HEK293 (cell line): ENCODE results near the gene PRPF6.

ENCODE experiments used
- CTCF ChIA-PET: fragments of 350-600 bp; formaldehyde crosslinking; extraction: SDS; loops from one replicate; lab custom pipeline; 2021; ENCODE audit warnings: antibody characterized with exemption; lab: Yijun Ruan, JAX
- POLR2A ChIA-PET: fragments of 300-600 bp; formaldehyde crosslinking; extraction: SDS; loops from one replicate; lab custom pipeline; 2020; ENCODE audit warnings: antibody characterized with exemption, inconsistent platforms; lab: Yijun Ruan, JAX
- H3K27ac ChIP-seq: fragments of 200-500 bp; sonication (Bioruptor generic); 2 replicates; pipeline ENCODE4 v1.5.1; 2014; ENCODE audit warnings: low read depth, low read length, control low read depth, inconsistent platforms; ENCODE audit errors: extremely low read depth
- H3K36me3 ChIP-seq, 2 experiments: fragments of 200-500 bp in 1 of 2; sonication (Bioruptor generic) in 1 of 2; 1 replicate in 1 of 2; 2 replicates in 1 of 2; pipeline ENCODE4 v1.5.1; 2014 to 2017; ENCODE audit warnings: inconsistent platforms in 2 of 2, low read length in 2 of 2; ENCODE audit not compliant: control insufficient read depth in 2 of 2, insufficient read depth in 1 of 2
- H3K4me1 ChIP-seq: fragments of 200-500 bp; sonication (Bioruptor generic); 2 replicates; pipeline ENCODE4 v1.5.1; 2014; ENCODE audit warnings: mild to moderate bottlenecking, low read length, inconsistent platforms; ENCODE audit not compliant: control insufficient read depth, insufficient read depth
- H3K4me3 ChIP-seq: 2 replicates; pipeline ENCODE4 v1.5.1; 2011; ENCODE audit warnings: low read depth, mild to moderate bottlenecking, control low read depth, low read length, moderate library complexity
- H3K9me3 ChIP-seq: fragments of 200-500 bp; sonication (Bioruptor generic); 2 replicates; pipeline ENCODE4 v1.5.1; 2014; ENCODE audit warnings: low read depth, low read length, inconsistent platforms; ENCODE audit not compliant: control insufficient read depth, insufficient read depth
- RBAK ChIP-seq: fragments of 450-650 bp; formaldehyde crosslinking; IDR thresholded peaks from 2 replicates; pipeline ENCODE4 v1.5.1; 2016; ENCODE audit warnings: missing biosample characterization, missing genetic modification characterization
- ZBTB11 ChIP-seq: fragments of 450-650 bp; formaldehyde crosslinking; conservative IDR thresholded peaks from 2 replicates; pipeline ENCODE4 v1.5.1; 2016; ENCODE audit warnings: low read depth, missing biosample characterization, missing genetic modification characterization
- ZBTB48 ChIP-seq: fragments of 450-650 bp; formaldehyde crosslinking; IDR thresholded peaks from 2 replicates; pipeline ENCODE4 v1.5.1; 2016; ENCODE audit warnings: missing biosample characterization, missing genetic modification characterization
- ZFP69B ChIP-seq: fragments of 450-650 bp; formaldehyde crosslinking; IDR thresholded peaks from 2 replicates; pipeline ENCODE4 v1.5.1; 2016; ENCODE audit warnings: missing biosample characterization, missing genetic modification characterization
- ZNF121 ChIP-seq: fragments of 450-650 bp; formaldehyde crosslinking; IDR thresholded peaks from 2 replicates; pipeline ENCODE4 v1.5.1; 2016; ENCODE audit warnings: missing biosample characterization, missing genetic modification characterization
- ZNF132 ChIP-seq: fragments of 450-650 bp; formaldehyde crosslinking; IDR thresholded peaks from 2 replicates; pipeline ENCODE4 v1.5.1; 2017; ENCODE audit warnings: missing biosample characterization, missing genetic modification characterization, borderline replicate concordance
- ZNF146 ChIP-seq: fragments of 450-650 bp; formaldehyde crosslinking; IDR thresholded peaks from 2 replicates; pipeline ENCODE4 v1.5.1; 2016; ENCODE audit warnings: missing biosample characterization, missing genetic modification characterization
- ZNF157 ChIP-seq: fragments of 450-650 bp; formaldehyde crosslinking; IDR thresholded peaks from 2 replicates; pipeline ENCODE4 v1.5.1; 2016; ENCODE audit warnings: missing biosample characterization, missing genetic modification characterization
- ZNF18 ChIP-seq: fragments of 450-650 bp; formaldehyde crosslinking; IDR thresholded peaks from 2 replicates; pipeline ENCODE4 v1.5.1; 2016; ENCODE audit warnings: missing biosample characterization, missing genetic modification characterization
- ZNF223 ChIP-seq: fragments of 450-650 bp; formaldehyde crosslinking; IDR thresholded peaks from 2 replicates; pipeline ENCODE4 v1.5.1; 2016; ENCODE audit warnings: missing biosample characterization, missing genetic modification characterization
- ZNF398 ChIP-seq: fragments of 450-650 bp; formaldehyde crosslinking; IDR thresholded peaks from 2 replicates; pipeline ENCODE4 v1.5.1; 2017; ENCODE audit warnings: missing biosample characterization, missing genetic modification characterization
- ZNF473 ChIP-seq: fragments of 450-650 bp; formaldehyde crosslinking; IDR thresholded peaks from 2 replicates; pipeline ENCODE4 v1.5.1; 2017; ENCODE audit warnings: missing biosample characterization, missing genetic modification characterization
- ZNF48 ChIP-seq: fragments of 450-650 bp; formaldehyde crosslinking; IDR thresholded peaks from 2 replicates; pipeline ENCODE4 v1.5.1; 2016; ENCODE audit warnings: missing biosample characterization, missing genetic modification characterization
- ZNF530 ChIP-seq: fragments of 450-650 bp; formaldehyde crosslinking; IDR thresholded peaks from 2 replicates; pipeline ENCODE4 v1.5.1; 2016; ENCODE audit warnings: low read depth, missing biosample characterization, missing genetic modification characterization
- ZNF544 ChIP-seq: fragments of 450-650 bp; formaldehyde crosslinking; IDR thresholded peaks from 2 replicates; pipeline ENCODE4 v1.5.0; 2017; ENCODE audit warnings: missing biosample characterization, missing genetic modification characterization
- ZNF558 ChIP-seq: fragments of 450-650 bp; formaldehyde crosslinking; IDR thresholded peaks from 2 replicates; pipeline ENCODE4 v1.5.1; 2016; ENCODE audit warnings: missing biosample characterization, missing genetic modification characterization
- ZNF600 ChIP-seq: fragments of 450-650 bp; formaldehyde crosslinking; IDR thresholded peaks from 2 replicates; pipeline ENCODE4 v1.5.1; 2016; ENCODE audit warnings: missing biosample characterization, missing genetic modification characterization
- ZNF670 ChIP-seq: fragments of 450-650 bp; formaldehyde crosslinking; IDR thresholded peaks from 2 replicates; pipeline ENCODE4 v1.5.1; 2016; ENCODE audit warnings: missing biosample characterization, missing genetic modification characterization, low read depth
- ZNF776 ChIP-seq: fragments of 450-650 bp; formaldehyde crosslinking; IDR thresholded peaks from 2 replicates; pipeline ENCODE4 v1.5.0; 2017; ENCODE audit warnings: missing biosample characterization, missing genetic modification characterization, borderline replicate concordance
- ZSCAN23 ChIP-seq: fragments of 450-650 bp; formaldehyde crosslinking; IDR thresholded peaks from 2 replicates; pipeline ENCODE4 v1.5.1; 2016; ENCODE audit warnings: missing biosample characterization, missing genetic modification characterization
- ZXDB ChIP-seq: fragments of 450-650 bp; formaldehyde crosslinking; IDR thresholded peaks from 2 replicates; pipeline ENCODE4 v1.5.1; 2016; ENCODE audit warnings: missing biosample characterization, missing genetic modification characterization
- TF ChIP-seq, protein P1 (sequence below): fragments of 450-650 bp; formaldehyde crosslinking; IDR thresholded peaks from 2 replicates; pipeline ENCODE4 v1.5.1; 2016; ENCODE audit warnings: missing biosample characterization, missing genetic modification characterization, low read depth

Gene PRPF6

GRCh38 chr20:63934271-63935068 is 46.5 kb upstream of the PRPF6 start:
- Histone ChIP-seq H3K4me3 (no peak overlapping the region), H3K36me3 (peaks cover 6 to 80% of the 10 kb centered on the region in 2 experiments; a peak in 2 of 3 replicates), H3K9me3 (no peaks in the 10 kb centered on the region), H3K27ac (no peak overlapping the region), H3K4me1 (no peaks in the 10 kb centered on the region; the same call in 1 of the 2 replicates)
- POLR2A ChIA-PET, result interaction anchor here (0.9 kb wide), 1 partner anchor 11 kb away, joined by 3 read pairs; no protein-coding TSS in a partner anchor
- CTCF ChIA-PET, result interaction anchor here (1.0 kb wide), 1 partner anchor 8 kb away, joined by 4 read pairs; no protein-coding TSS in a partner anchor
- TF ChIP-seq ZNF121 (tag by site-specific recombination) (0 out of 2 replicates have a peak, but pooled peaks have one; percentile 30), ZNF146 (no peak), ZNF223 (tag by site-specific recombination) (0 out of 2 replicates have a peak, but pooled peaks have one; percentile 26), ZNF18 (tag by site-specific recombination) (no peak), RBAK (tag by site-specific recombination) (no peak)

GRCh38 chr20:63935447-63935846 is 45.5 kb upstream of the PRPF6 start:
- POLR2A ChIA-PET, result no interaction called here
- Histone ChIP-seq H3K27ac (no peak overlapping the region), H3K36me3 (peaks cover 6 to 78% of the 10 kb centered on the region in 2 experiments; a peak in 2 of 3 replicates)
- TF ChIP-seq, protein P1, sequence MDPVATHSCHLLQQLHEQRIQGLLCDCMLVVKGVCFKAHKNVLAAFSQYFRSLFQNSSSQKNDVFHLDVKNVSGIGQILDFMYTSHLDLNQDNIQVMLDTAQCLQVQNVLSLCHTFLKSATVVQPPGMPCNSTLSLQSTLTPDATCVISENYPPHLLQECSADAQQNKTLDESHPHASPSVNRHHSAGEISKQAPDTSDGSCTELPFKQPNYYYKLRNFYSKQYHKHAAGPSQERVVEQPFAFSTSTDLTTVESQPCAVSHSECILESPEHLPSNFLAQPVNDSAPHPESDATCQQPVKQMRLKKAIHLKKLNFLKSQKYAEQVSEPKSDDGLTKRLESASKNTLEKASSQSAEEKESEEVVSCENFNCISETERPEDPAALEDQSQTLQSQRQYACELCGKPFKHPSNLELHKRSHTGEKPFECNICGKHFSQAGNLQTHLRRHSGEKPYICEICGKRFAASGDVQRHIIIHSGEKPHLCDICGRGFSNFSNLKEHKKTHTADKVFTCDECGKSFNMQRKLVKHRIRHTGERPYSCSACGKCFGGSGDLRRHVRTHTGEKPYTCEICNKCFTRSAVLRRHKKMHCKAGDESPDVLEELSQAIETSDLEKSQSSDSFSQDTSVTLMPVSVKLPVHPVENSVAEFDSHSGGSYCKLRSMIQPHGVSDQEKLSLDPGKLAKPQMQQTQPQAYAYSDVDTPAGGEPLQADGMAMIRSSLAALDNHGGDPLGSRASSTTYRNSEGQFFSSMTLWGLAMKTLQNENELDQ (tag by site-specific recombination), result no peak
- TF ChIP-seq ZNF132 (tag by site-specific recombination) (no peak), ZNF530 (tag by site-specific recombination) (no peak), ZXDB (no peak), ZBTB48 (no peak), ZNF48 (tag by site-specific recombination) (no peak), ZNF558 (tag by site-specific recombination) (no peak), ZNF157 (tag by site-specific recombination) (no peak), ZSCAN23 (no peak), ZNF776 (no peak), ZNF398 (tag by site-specific recombination) (no peak), ZFP69B (tag by site-specific recombination) (no peak), ZNF670 (tag by site-specific recombination) (no peak), ZNF18 (tag by site-specific recombination) (no peak), ZBTB11 (tag by site-specific recombination) (no peak), ZNF473 (no peak), ZNF600 (no peak), ZNF544 (tag by site-specific recombination) (no peak)

More at GRCh38 chr20:63935447-63935846, 45.5 kb upstream of the PRPF6 start:
- CTCF ChIA-PET, result interaction anchor here (1.0 kb wide), 1 partner anchor 9 kb away, joined by 4 read pairs; no protein-coding TSS in a partner anchor
- Histone ChIP-seq H3K4me1 (no peaks in the 10 kb centered on the region; the same call in 1 of the 2 replicates), H3K9me3 (no peaks in the 10 kb centered on the region), H3K4me3 (no peak overlapping the region)
